K562 (cell line): ENCODE measurements around the gene EDARADD. TPM values are rescaled to one million over a fixed set of nuclear protein-coding genes. Genes with fewer than 3 reads are reported as not detected.
A peak's percentile ranks its signal among the peaks of the same experiment; 100 is the strongest.

Experiments
- ATF1 ChIP-seq, 2 experiments: fragments of 450-650 bp in 1 of 2; IDR thresholded peaks; 2 replicates each; pipeline ENCODE4 v1.6.1; 2016; ENCODE audit warnings: missing compliant biosample characterization in 1 of 2, missing genetic modification characterization in 1 of 2
- ATF7 ChIP-seq: fragments of 450-650 bp; IDR thresholded peaks from 2 replicates; pipeline ENCODE4 v1.7.1; 2014; ENCODE audit warnings: mild to moderate bottlenecking, moderate library complexity
- CEBPG ChIP-seq, 3 experiments: fragments of 200-800 bp in 1 of 3; sonication (Bioruptor generic) in 1 of 3; sonication (generic) in 1 of 3; formaldehyde crosslinking in 1 of 3; IDR thresholded peaks in 2 of 3; conservative IDR thresholded peaks in 1 of 3; 2 replicates each; pipeline versions ENCODE4 v1.6.1 to v1.8.0; 2016 to 2022; ENCODE audit warnings: missing compliant biosample characterization in 2 of 3, missing genetic modification characterization in 2 of 3, mild to moderate bottlenecking in 1 of 3, missing genetic modification reagents in 1 of 3
- FOSL1 ChIP-seq: fragments of 200-800 bp; sonication (Bioruptor generic); conservative IDR thresholded peaks from 2 replicates; pipeline ENCODE4 v1.6.1; 2016; ENCODE audit warnings: missing genetic modification characterization, missing compliant biosample characterization
- MAZ ChIP-seq, 2 experiments: fragments of 450-650 bp in 1 of 2; sonication (generic) in 1 of 2; formaldehyde crosslinking; IDR thresholded peaks in 1 of 2; conservative IDR thresholded peaks in 1 of 2; 2 replicates each; pipeline versions ENCODE4 v1.4.0 to v1.5.0; 2020; ENCODE audit warnings: mild to moderate bottlenecking in 1 of 2, missing genetic modification reagents in 1 of 2
- MYC ChIP-seq, 2 experiments: fragments of 250-450 bp in 1 of 2; sonication (Bioruptor Pico) in 1 of 2; IDR thresholded peaks; 2 replicates each; pipeline versions ENCODE4 v1.5.1 to v1.6.1; 2012 to 2021; ENCODE audit warnings: low read depth in 2 of 2, borderline replicate concordance in 1 of 2, improper control_type of control experiment in 1 of 2, low read length in 1 of 2, mild to moderate bottlenecking in 1 of 2, moderate library complexity in 1 of 2
- PHB ChIP-seq: fragments of 250-450 bp; sonication (Bioruptor Pico); IDR thresholded peaks from 2 replicates; pipeline ENCODE4 v1.5.0; 2021
- TEAD4 ChIP-seq, 2 experiments: sonication (generic) in 1 of 2; formaldehyde crosslinking in 1 of 2; IDR thresholded peaks; 2 replicates each; pipeline versions ENCODE4 v1.6.1 to v1.8.0; 2012 to 2022; ENCODE audit warnings: borderline replicate concordance in 1 of 2, inconsistent platforms in 1 of 2, low read length in 1 of 2, mild to moderate bottlenecking in 1 of 2, missing genetic modification reagents in 1 of 2
- TRIM28 ChIP-seq: fragments of 450-650 bp; IDR thresholded peaks from 2 replicates; pipeline ENCODE4 v1.6.1; 2017
- polyA plus RNA-seq, 8 experiments: library from polyadenylated mRNA; depleted of rRNA in 4 of 8; stranded (reverse) in 5 of 8; unstranded in 3 of 8; fragments of >200 nt; fragmentation: Nextera tagmentation in 2 of 8; fragmentation: Illumina TruSeq in 1 of 8; extraction: Ambion mirVana in 2 of 8; extraction: Trizol in 1 of 8; gene quantifications; 2 replicates each; pipeline versions ENCODE4 v1.2.1 to v1.2.3, GENCODE V29; 2011 to 2014; ENCODE audit warnings: inconsistent platforms in 1 of 8, missing spikeins in 1 of 8
- total RNA-seq, 7 experiments: library from RNA; depleted of rRNA in 6 of 7; stranded (reverse); fragments of >200 nt in 6 of 7; fragmentation: Illumina TruSeq in 2 of 7; extraction: Trizol in 2 of 7; gene quantifications; 2 replicates each; pipeline versions ENCODE4 v1.2.1 to v1.2.3, GENCODE V29; 2011 to 2021; ENCODE audit warnings: low replicate concordance in 1 of 7
- TF ChIP-seq, protein P1 (sequence below): sonication (generic); formaldehyde crosslinking; IDR thresholded peaks from 2 replicates; pipeline ENCODE4 v1.9.0; 2022; ENCODE audit warnings: mild to moderate bottlenecking, missing genetic modification reagents
- TF ChIP-seq, protein P2 (sequence below): sonication (generic); formaldehyde crosslinking; IDR thresholded peaks from 2 replicates; pipeline ENCODE4 v1.5.0; 2020; ENCODE audit warnings: missing genetic modification reagents
- TF ChIP-seq, protein P3 (sequence below): sonication (generic); formaldehyde crosslinking; IDR thresholded peaks from 2 replicates; pipeline ENCODE4 v1.8.0; 2022; ENCODE audit warnings: missing genetic modification reagents, mild to moderate bottlenecking, borderline replicate concordance
- TF ChIP-seq, protein P4 (sequence below), 2 experiments: fragments of 450-650 bp; conservative IDR thresholded peaks; 2 replicates each; pipeline ENCODE4 v1.6.1; 2017; ENCODE audit warnings: mild to moderate bottlenecking in 2 of 2, moderate library complexity in 2 of 2
- TF ChIP-seq, protein P5 (sequence below): fragments of 450-650 bp; IDR thresholded peaks from 2 replicates; pipeline ENCODE4 v1.6.1; 2017; ENCODE audit warnings: antibody characterized with exemption, mild to moderate bottlenecking

EDARADD gene
- total and polyA plus RNA-seq, 9 of the 15 experiments (the other 6 are each of a cell fraction or from before 2014, with no cell fraction given): 0.46 to 32.4 (median 20.6) TPM

DNA sequence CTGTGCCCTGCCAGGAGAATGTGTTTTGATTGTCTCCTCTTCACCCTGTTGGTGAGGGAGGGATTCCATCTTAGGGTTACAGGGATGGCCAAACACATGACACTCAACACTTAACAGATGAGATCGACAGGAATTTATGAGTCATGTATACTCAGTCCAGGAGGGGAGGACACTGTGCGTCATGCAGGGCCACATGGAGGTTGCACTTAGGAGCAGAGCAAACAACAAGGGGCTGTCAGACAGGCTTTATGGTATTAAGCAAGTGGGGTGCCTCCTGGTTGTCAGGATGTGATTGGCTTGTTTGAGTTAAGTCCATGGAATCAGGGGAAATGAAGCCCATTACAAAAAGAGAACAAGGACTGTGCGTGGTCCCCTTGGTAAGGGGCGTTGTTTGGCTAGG, 26.9 kb downstream of the EDARADD start (continued):
- TF ChIP-seq, protein P1, sequence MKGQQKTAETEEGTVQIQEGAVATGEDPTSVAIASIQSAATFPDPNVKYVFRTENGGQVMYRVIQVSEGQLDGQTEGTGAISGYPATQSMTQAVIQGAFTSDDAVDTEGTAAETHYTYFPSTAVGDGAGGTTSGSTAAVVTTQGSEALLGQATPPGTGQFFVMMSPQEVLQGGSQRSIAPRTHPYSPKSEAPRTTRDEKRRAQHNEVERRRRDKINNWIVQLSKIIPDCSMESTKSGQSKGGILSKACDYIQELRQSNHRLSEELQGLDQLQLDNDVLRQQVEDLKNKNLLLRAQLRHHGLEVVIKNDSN (CRISPR knock-in tag): peak; percentile 48; the same call in 1 of the 2 replicates
- TF ChIP-seq MYC (IDR thresholded peaks at IDR 0.05; ENCODE audit: low read depth, low read length) (peak; percentile 48; the same call in 1 of the 2 replicates), MYC (CRISPR knock-in tag; IDR thresholded peaks at IDR 0.05; ENCODE audit: borderline replicate concordance, low read depth) (no peak), ATF1 (CRISPR knock-in tag; IDR thresholded peaks at IDR 0.05) (no peak), ATF1 (tag; IDR thresholded peaks at IDR 0.05) (peak; percentile 59; the same call in 1 of the 2 replicates), TEAD4 (IDR thresholded peaks at IDR 0.05; ENCODE audit: low read length) (peak; percentile 69), TEAD4 (CRISPR knock-in tag; IDR thresholded peaks at IDR 0.05; ENCODE audit: borderline replicate concordance) (no peak), MAZ (CRISPR knock-in tag; conservative IDR thresholded peaks at IDR 0.05 in 1 of 2, IDR thresholded peaks at IDR 0.05 in 1 of 2) (peak in 1 of 2 experiments; percentile 60; a peak in 1 of 4 replicates), ATF7 (peak; percentile 60; the same call in 1 of the 2 replicates), PHB (CRISPR knock-in tag) (no peak), FOSL1 (tag) (peak; percentile 97), TRIM28 (peak; percentile 16; the same call in 1 of the 2 replicates), CEBPG (CRISPR knock-in tag; IDR thresholded peaks at IDR 0.05) (no peak), CEBPG (tag; conservative IDR thresholded peaks at IDR 0.05 in 1 of 2, IDR thresholded peaks at IDR 0.05 in 1 of 2) (0 out of 4 replicates have a peak, but pooled peaks of 1 of the 2 experiments have one; percentile 16)
- TF ChIP-seq, protein P2, sequence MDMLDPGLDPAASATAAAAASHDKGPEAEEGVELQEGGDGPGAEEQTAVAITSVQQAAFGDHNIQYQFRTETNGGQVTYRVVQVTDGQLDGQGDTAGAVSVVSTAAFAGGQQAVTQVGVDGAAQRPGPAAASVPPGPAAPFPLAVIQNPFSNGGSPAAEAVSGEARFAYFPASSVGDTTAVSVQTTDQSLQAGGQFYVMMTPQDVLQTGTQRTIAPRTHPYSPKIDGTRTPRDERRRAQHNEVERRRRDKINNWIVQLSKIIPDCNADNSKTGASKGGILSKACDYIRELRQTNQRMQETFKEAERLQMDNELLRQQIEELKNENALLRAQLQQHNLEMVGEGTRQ (CRISPR knock-in tag): peak; percentile 25; the same call in 1 of the 2 replicates
- TF ChIP-seq, protein P3, sequence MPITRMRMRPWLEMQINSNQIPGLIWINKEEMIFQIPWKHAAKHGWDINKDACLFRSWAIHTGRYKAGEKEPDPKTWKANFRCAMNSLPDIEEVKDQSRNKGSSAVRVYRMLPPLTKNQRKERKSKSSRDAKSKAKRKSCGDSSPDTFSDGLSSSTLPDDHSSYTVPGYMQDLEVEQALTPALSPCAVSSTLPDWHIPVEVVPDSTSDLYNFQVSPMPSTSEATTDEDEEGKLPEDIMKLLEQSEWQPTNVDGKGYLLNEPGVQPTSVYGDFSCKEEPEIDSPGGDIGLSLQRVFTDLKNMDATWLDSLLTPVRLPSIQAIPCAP (CRISPR knock-in tag): no peak
- TF ChIP-seq, protein P4, sequence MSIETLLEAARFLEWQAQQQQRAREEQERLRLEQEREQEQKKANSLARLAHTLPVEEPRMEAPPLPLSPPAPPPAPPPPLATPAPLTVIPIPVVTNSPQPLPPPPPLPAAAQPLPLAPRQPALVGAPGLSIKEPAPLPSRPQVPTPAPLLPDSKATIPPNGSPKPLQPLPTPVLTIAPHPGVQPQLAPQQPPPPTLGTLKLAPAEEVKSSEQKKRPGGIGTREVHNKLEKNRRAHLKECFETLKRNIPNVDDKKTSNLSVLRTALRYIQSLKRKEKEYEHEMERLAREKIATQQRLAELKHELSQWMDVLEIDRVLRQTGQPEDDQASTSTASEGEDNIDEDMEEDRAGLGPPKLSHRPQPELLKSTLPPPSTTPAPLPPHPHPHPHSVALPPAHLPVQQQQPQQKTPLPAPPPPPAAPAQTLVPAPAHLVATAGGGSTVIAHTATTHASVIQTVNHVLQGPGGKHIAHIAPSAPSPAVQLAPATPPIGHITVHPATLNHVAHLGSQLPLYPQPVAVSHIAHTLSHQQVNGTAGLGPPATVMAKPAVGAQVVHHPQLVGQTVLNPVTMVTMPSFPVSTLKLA (conservative IDR thresholded peaks at IDR 0.05): peak; percentile 50 to 74; a peak in 3 of 4 replicates
- TF ChIP-seq, protein P5, sequence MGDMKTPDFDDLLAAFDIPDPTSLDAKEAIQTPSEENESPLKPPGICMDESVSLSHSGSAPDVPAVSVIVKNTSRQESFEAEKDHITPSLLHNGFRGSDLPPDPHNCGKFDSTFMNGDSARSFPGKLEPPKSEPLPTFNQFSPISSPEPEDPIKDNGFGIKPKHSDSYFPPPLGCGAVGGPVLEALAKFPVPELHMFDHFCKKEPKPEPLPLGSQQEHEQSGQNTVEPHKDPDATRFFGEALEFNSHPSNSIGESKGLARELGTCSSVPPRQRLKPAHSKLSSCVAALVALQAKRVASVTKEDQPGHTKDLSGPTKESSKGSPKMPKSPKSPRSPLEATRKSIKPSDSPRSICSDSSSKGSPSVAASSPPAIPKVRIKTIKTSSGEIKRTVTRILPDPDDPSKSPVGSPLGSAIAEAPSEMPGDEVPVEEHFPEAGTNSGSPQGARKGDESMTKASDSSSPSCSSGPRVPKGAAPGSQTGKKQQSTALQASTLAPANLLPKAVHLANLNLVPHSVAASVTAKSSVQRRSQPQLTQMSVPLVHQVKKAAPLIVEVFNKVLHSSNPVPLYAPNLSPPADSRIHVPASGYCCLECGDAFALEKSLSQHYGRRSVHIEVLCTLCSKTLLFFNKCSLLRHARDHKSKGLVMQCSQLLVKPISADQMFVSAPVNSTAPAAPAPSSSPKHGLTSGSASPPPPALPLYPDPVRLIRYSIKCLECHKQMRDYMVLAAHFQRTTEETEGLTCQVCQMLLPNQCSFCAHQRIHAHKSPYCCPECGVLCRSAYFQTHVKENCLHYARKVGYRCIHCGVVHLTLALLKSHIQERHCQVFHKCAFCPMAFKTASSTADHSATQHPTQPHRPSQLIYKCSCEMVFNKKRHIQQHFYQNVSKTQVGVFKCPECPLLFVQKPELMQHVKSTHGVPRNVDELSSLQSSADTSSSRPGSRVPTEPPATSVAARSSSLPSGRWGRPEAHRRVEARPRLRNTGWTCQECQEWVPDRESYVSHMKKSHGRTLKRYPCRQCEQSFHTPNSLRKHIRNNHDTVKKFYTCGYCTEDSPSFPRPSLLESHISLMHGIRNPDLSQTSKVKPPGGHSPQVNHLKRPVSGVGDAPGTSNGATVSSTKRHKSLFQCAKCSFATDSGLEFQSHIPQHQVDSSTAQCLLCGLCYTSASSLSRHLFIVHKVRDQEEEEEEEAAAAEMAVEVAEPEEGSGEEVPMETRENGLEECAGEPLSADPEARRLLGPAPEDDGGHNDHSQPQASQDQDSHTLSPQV: peak; percentile 51; the same call in 1 of the 2 replicates
